ENCODE measurements around the gene MED26.
"Not testable (repeated sequence)": the region's sequence is repeated elsewhere in the genome, so short reads cannot be mapped to it uniquely, and the experiment has no call there.

Gene MED26, protein sequence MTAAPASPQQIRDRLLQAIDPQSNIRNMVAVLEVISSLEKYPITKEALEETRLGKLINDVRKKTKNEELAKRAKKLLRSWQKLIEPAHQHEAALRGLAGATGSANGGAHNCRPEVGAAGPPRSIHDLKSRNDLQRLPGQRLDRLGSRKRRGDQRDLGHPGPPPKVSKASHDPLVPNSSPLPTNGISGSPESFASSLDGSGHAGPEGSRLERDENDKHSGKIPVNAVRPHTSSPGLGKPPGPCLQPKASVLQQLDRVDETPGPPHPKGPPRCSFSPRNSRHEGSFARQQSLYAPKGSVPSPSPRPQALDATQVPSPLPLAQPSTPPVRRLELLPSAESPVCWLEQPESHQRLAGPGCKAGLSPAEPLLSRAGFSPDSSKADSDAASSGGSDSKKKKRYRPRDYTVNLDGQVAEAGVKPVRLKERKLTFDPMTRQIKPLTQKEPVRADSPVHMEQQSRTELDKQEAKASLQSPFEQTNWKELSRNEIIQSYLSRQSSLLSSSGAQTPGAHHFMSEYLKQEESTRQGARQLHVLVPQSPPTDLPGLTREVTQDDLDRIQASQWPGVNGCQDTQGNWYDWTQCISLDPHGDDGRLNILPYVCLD

GRCh38 chr19:16628183-16628983, at the start of gene MED26:
Gene MED26 (minus strand): TSS chr19:16628204. CDS start chr19:16627943, 261 bp downstream.
- DNase-seq (ENCODE audit: low read depth in 1 of 2, low spot score in 1 of 2): peak; percentile 90 to 96

GRCh38 chr19:16677055-16677454, 49.1 kb upstream of the MED26 start:
- no peak for DNase-seq (ENCODE audit: low read depth in 1 of 2, low spot score in 1 of 2)

- no peak for DNase-seq (ENCODE audit: low read depth in 1 of 2, low spot score in 1 of 2)
These were observed 48.2 kb upstream of the MED26 start for GRCh38 chr19:16676101-16676798.

- not testable (repeated sequence) for DNase-seq (ENCODE audit: low read depth in 1 of 2, low spot score in 1 of 2)
These were observed 45.8 kb upstream of the MED26 start for GRCh38 chr19:16673839-16674238.

- no peak for DNase-seq (ENCODE audit: low read depth in 1 of 2, low spot score in 1 of 2)
These were observed 45.2 kb upstream of the MED26 start for GRCh38 chr19:16673231-16673630.

DNA sequence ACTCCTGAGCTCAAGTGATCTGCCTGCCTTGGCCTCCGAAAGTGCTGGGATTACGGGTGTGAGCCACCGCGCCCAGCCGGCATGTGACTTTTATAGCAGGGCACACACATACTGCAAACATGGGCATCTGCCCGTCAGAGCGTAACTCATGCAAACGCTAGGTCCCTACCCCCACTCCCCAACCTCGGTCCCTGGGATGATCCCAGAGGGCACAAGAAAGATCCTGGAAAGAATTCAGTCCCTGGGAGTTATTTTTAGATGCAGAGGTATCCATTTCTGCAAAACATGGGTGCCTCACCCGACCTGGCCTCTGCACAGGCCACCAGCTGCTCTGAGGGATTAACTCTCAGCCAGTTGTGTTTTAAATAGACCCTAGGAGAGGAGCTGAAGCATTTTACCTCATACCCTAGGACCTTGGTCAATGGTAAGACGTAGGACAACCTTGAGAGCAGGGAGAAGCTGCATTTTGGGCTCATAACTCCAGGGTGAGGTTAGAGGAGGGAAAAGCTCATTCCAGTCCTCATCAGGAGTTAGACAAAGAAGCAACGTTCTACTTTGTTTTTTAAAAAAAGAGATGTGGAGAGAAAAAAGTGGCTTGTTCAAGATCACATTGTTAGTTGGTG, 43.8 kb upstream of the MED26 start:
- no peak for DNase-seq (ENCODE audit: low read depth in 1 of 2, low spot score in 1 of 2)

DNA sequence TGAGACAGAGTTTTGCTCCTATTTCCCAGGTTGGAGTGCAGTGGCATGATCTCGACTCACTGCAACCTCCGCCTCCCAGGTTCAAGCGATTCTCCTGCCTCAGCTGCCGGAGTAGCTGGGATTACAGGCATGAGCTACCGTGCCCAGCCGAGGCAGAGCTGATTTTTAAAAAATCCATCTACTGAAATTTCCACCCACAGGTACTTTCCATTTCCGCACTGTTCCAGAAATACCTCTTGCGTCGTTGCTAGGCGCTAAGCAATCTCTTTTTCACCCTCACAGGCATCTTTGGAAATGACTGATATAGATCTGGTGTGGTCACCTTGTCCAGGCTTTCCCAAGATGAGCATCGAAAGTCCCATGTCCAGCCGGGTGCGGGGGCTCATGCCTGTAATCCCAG, 42.3 kb upstream of the MED26 start:
- no peak for DNase-seq (ENCODE audit: low read depth in 1 of 2, low spot score in 1 of 2)

GRCh38 chr19:16668702-16669101, 40.7 kb upstream of the MED26 start:
- DNase-seq (ENCODE audit: low read depth in 1 of 2, low spot score in 1 of 2): not testable (repeated sequence)

- DNase-seq (ENCODE audit: low read depth in 1 of 2, low spot score in 1 of 2): no peak
These were observed 40.2 kb upstream of the MED26 start for GRCh38 chr19:16668176-16668575.

- DNase-seq (ENCODE audit: low read depth in 1 of 2, low spot score in 1 of 2): no peak
These were observed 33.6 kb upstream of the MED26 start for GRCh38 chr19:16661480-16662034.

GRCh38 chr19:16660763-16661479, 32.9 kb upstream of the MED26 start, which contains the start of gene TMEM38A:
Gene TMEM38A (plus strand): TSS chr19:16661139. CDS start chr19:16661218, 79 bp downstream.
- peak in 1 of 2 donors; percentile 31 for DNase-seq (ENCODE audit: low read depth in 1 of 2, low spot score in 1 of 2)

DNA sequence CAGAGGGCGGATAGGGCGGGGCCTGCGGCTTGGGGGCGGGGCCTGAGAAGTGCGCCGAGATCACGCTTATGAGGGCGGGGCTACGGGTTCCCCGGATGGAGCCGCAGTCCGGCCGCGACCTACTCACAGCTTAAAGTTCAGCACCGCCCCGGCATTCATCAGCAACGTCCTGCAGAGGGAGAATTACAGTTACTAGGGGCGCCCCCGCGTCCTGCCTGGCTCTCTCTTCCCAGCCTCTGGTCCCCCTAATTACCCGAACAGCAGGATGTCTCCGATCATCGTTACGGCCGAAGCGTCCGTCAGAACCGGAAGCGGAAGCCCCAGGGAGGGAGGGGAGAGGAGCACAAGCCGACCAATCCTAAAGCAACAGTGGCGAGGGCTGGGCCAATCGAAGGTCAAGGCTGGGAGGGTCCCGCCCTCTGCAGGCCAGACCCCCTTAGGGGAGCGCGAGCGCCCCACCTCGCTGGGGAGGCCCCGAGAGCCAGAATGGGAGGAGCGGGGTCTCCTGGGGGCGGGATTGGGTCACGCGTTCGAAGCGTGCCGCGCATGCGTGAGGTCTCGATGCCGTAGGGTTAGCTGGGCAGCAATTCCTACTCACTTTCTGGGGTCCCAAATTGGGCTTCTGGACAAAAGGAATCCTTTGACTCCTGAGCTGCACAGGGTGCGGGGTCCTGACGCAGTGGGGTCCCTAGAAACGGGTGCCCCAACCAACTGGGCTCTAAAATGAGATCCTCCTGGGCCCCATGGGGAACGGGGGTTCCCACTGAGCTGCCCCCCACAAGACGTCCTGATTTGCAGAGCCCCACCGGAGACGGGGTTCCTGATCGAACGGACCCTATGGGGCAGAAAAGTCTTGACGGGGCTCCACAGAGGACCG, 32.1 kb upstream of the MED26 start, which contains the start of gene SMIM7:
Gene SMIM7, minus strand, starts transcription at position 313 of the 877 bp plus-strand sequence. Its CDS starts 34 bp downstream, at position 279.
- peak; percentile 95 to 98 for DNase-seq (ENCODE audit: low read depth in 1 of 2, low spot score in 1 of 2)

GRCh38 chr19:16659464-16659831, 31.4 kb upstream of the MED26 start:
- DNase-seq (ENCODE audit: low read depth in 1 of 2, low spot score in 1 of 2): no peak

GRCh38 chr19:16657384-16657783, 29.4 kb upstream of the MED26 start:
- DNase-seq (ENCODE audit: low read depth in 1 of 2, low spot score in 1 of 2): no peak

DNA sequence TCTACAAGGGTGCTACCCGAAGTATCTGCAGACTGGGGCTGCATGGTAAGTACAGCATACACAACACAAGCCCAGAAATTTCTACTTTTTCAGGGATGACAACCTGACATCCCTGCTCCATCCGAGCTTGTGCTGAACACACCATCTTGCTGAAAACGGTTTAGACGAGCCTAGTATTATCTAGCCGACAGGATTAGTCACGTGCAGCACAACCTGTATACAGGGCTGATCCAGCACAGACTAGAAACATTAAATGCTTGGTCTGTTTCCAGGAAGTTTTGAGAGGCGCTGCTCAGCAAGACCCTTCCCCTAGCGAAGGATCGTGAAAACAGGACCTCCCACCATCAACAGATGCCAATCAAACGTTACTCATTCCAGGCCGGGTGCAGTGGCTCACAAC, 27.7 kb upstream of the MED26 start:
- DNase-seq (ENCODE audit: low read depth in 1 of 2, low spot score in 1 of 2): no peak

DNA sequence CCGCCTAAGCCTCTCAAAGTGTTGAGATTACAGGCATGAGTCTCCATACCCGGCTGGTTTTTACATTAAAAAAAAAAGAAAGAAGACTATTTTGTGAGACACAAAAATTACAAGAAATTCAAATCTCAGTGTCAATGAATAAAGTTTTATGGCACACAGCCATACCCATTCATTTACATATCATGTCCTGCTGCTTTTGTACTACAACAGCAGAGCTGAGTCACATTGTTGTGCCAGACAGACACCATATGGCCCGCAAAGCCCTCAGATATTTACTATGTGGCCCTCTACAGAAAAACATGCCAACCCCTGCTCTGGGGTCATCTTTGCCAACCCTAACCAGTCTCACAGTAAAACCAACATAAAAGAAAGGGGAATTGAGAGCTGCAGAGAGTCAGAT, 26.6 kb upstream of the MED26 start:
- DNase-seq (ENCODE audit: low read depth in 1 of 2, low spot score in 1 of 2): no peak

DNA sequence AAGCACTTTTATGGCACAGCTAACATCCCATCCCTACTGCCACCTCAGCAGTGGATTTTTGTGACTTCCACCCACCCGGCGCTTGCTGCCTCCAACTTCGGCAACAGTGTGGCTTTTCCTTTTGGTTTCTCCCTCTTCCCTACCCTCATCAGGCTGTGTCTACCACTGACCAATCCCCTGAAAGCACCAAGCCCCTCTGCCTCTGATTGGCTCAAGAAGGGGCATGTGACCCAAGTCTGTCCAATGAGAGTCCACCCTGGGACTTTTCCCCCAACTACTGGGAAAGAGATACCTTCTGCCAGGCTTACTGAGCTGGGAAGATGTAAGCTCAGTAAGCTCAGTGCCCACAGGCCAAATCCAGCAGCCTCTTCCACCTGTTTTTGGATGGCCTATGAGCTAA, 26.1 kb upstream of the MED26 start:
- DNase-seq (ENCODE audit: low read depth in 1 of 2, low spot score in 1 of 2): no peak

GRCh38 chr19:16652854-16653253, 24.9 kb upstream of the MED26 start:
- no peak for DNase-seq (ENCODE audit: low read depth in 1 of 2, low spot score in 1 of 2)

Measured in activated T-helper 1 cell treated with anti-CD3 and anti-CD28 coated beads, Interleukin-2, amount 50 U/mL, for 16 hours (primary cell).